ENCODE data around the gene ALS2CL. TPM values are rescaled to one million over a fixed set of nuclear protein-coding genes. Genes with fewer than 3 reads are reported as not detected.
A peak's percentile ranks its signal among the peaks of the same experiment; 100 is the strongest.

Gene ALS2CL
- total RNA-seq, 1 experiment from 2014 or later = 11.2 TPM

GRCh38 chr3:46733026-46733800, 39.7 kb upstream of the ALS2CL start:
- Histone ChIP-seq H3K4me3 (ENCODE audit: low read depth, low read length) (no peak overlapping the region), H3K36me3 (ENCODE audit: control insufficient read depth, insufficient read depth, low read length) (no peaks in the 10 kb centered on the region), H3K27me3 (replicated peaks; ENCODE audit: control insufficient read depth, insufficient read depth, low read length) (no peaks in the 10 kb centered on the region), H3K4me1 (no peaks in the 10 kb centered on the region), H3K9me3 (no peaks in the 10 kb centered on the region)
- Mint-ChIP-seq H3K4me3 (ENCODE audit: unreplicated experiment) (no peak overlapping the region), H3K36me3 (ENCODE audit: insufficient read depth, unreplicated experiment) (no peaks in the 10 kb centered on the region), H3K27me3 (ENCODE audit: insufficient read depth, unreplicated experiment) (peaks cover 9% of the 10 kb centered on the region), H3K9me3 (ENCODE audit: unreplicated experiment) (no peaks in the 10 kb centered on the region), H3K4me1 (ENCODE audit: low read depth, unreplicated experiment) (no peaks in the 10 kb centered on the region), H3K27ac (ENCODE audit: unreplicated experiment) (no peak overlapping the region)
- DNase-seq = peak in 1 of 2 experiments; percentile 32
- CTCF ChIA-PET = interaction anchor here (0.8 to 1.7 kb wide), 5 partner anchors 8 to 176 kb away, joined by 3 to 12 read pairs (median 3); no protein-coding TSS in a partner anchor
- BruUV-seq (replicated peaks) = no TSS peak
- intact Hi-C loops (cut with micrococcal nuclease; ENCODE audit: unreplicated experiment) = loop anchor here (1.0 to 2.0 kb wide), 2 partner anchors 162 to 176 kb away; no protein-coding TSS in a partner anchor
- POLR2A ChIA-PET = no interaction called here
- peak in 1 of 2 experiments; percentile 61 for TF ChIP-seq CTCF (IDR thresholded peaks at IDR 0.05; ENCODE audit: insufficient read depth in 1 of 2, low read depth in 1 of 2, low read length in 1 of 2, severe bottlenecking in 1 of 2, unreplicated experiment in 1 of 2)

- Mint-ChIP-seq H3K4me1 (ENCODE audit: low read depth, unreplicated experiment) (no peaks in the 10 kb centered on the region), H3K27ac (ENCODE audit: unreplicated experiment) (no peak overlapping the region), H3K4me3 (ENCODE audit: unreplicated experiment) (no peak overlapping the region), H3K36me3 (ENCODE audit: insufficient read depth, unreplicated experiment) (no peaks in the 10 kb centered on the region), H3K27me3 (ENCODE audit: insufficient read depth, unreplicated experiment) (peaks cover 5% of the 10 kb centered on the region), H3K9me3 (ENCODE audit: unreplicated experiment) (no peaks in the 10 kb centered on the region)
- no peak for TF ChIP-seq CTCF (IDR thresholded peaks at IDR 0.05; ENCODE audit: insufficient read depth in 1 of 2, low read depth in 1 of 2, low read length in 1 of 2, severe bottlenecking in 1 of 2, unreplicated experiment in 1 of 2)
- intact Hi-C loops (cut with micrococcal nuclease; ENCODE audit: unreplicated experiment) = loop anchor here (2.0 kb wide), 1 partner anchor 177 kb away; no protein-coding TSS in a partner anchor
- ChIA-PET POLR2A (no interaction called here), CTCF (no interaction called here)
- Histone ChIP-seq H3K9me3 (no peaks in the 10 kb centered on the region), H3K4me3 (ENCODE audit: low read depth, low read length) (no peak overlapping the region), H3K4me1 (no peaks in the 10 kb centered on the region), H3K36me3 (ENCODE audit: control insufficient read depth, insufficient read depth, low read length) (no peaks in the 10 kb centered on the region), H3K27me3 (replicated peaks; ENCODE audit: control insufficient read depth, insufficient read depth, low read length) (no peaks in the 10 kb centered on the region)
- no TSS peak for BruUV-seq (replicated peaks)
- DNase-seq = no peak
These were observed 38.3 kb upstream of the ALS2CL start for GRCh38 chr3:46731795-46732194.

- Histone ChIP-seq H3K36me3 (ENCODE audit: control insufficient read depth, insufficient read depth, low read length) (no peaks in the 10 kb centered on the region), H3K4me1 (no peaks in the 10 kb centered on the region), H3K27me3 (replicated peaks; ENCODE audit: control insufficient read depth, insufficient read depth, low read length) (no peaks in the 10 kb centered on the region), H3K9me3 (no peaks in the 10 kb centered on the region), H3K4me3 (ENCODE audit: low read depth, low read length) (no peak overlapping the region)
- Mint-ChIP-seq H3K4me1 (ENCODE audit: low read depth, unreplicated experiment) (no peaks in the 10 kb centered on the region), H3K27ac (ENCODE audit: unreplicated experiment) (no peak overlapping the region), H3K27me3 (ENCODE audit: insufficient read depth, unreplicated experiment) (peaks cover 5% of the 10 kb centered on the region), H3K4me3 (ENCODE audit: unreplicated experiment) (no peak overlapping the region), H3K36me3 (ENCODE audit: insufficient read depth, unreplicated experiment) (no peaks in the 10 kb centered on the region), H3K9me3 (ENCODE audit: unreplicated experiment) (no peaks in the 10 kb centered on the region)
- intact Hi-C loops (cut with micrococcal nuclease; ENCODE audit: unreplicated experiment) = no loop called here
- CTCF ChIA-PET = no interaction called here
- no peak for TF ChIP-seq CTCF (IDR thresholded peaks at IDR 0.05; ENCODE audit: insufficient read depth in 1 of 2, low read depth in 1 of 2, low read length in 1 of 2, severe bottlenecking in 1 of 2, unreplicated experiment in 1 of 2)
- POLR2A ChIA-PET = no interaction called here
- DNase-seq = no peak
- BruUV-seq (replicated peaks) = no TSS peak
These were observed 37.3 kb upstream of the ALS2CL start for GRCh38 chr3:46730819-46731218.

All from Caco-2 (cell line).